Ishikawa (cell line): ENCODE measurements around the gene DMTF1.

Experiments used
- CEBPB ChIP-seq: IDR thresholded peaks from 2 replicates; pipeline ENCODE4 v1.6.1; 2012
- CREB1 ChIP-seq: IDR thresholded peaks from 2 replicates; pipeline ENCODE4 v1.6.1; 2012; ENCODE audit warnings: low read depth
- EGR1 ChIP-seq: IDR thresholded peaks from 2 replicates; pipeline ENCODE4 v1.6.1; 2012
- EP300 ChIP-seq: IDR thresholded peaks from 2 replicates; pipeline ENCODE4 v1.6.1; 2012; ENCODE audit warnings: borderline replicate concordance
- FOXM1 ChIP-seq: IDR thresholded peaks from 2 replicates; pipeline ENCODE4 v1.6.1; 2012; ENCODE audit warnings: low read depth, borderline replicate concordance
- NFIC ChIP-seq: IDR thresholded peaks from 2 replicates; pipeline ENCODE4 v1.6.1; 2012
- RAD21 ChIP-seq: IDR thresholded peaks from 2 replicates; pipeline ENCODE4 v1.6.1; 2012; ENCODE audit warnings: low read depth
- TAF1 ChIP-seq: IDR thresholded peaks from 2 replicates; pipeline ENCODE4 v1.6.1; 2012; ENCODE audit warnings: low read depth, mild to moderate bottlenecking
- TCF12 ChIP-seq: IDR thresholded peaks from 2 replicates; pipeline ENCODE4 v1.6.1; 2012; ENCODE audit warnings: low read depth
- TEAD4 ChIP-seq: IDR thresholded peaks from 2 replicates; pipeline ENCODE4 v1.6.1; 2012
- YY1 ChIP-seq: IDR thresholded peaks from 2 replicates; pipeline ENCODE4 v1.6.1; 2012; ENCODE audit warnings: low read depth
- ZBTB7A ChIP-seq: IDR thresholded peaks from 2 replicates; pipeline ENCODE4 v1.6.1; 2012; ENCODE audit warnings: low read depth
- TF ChIP-seq, protein P1 (sequence below): IDR thresholded peaks from 2 replicates; pipeline ENCODE4 v1.6.1; 2012
- TF ChIP-seq, protein P2 (sequence below): IDR thresholded peaks from 2 replicates; pipeline ENCODE4 v1.6.1; 2012; ENCODE audit warnings: low read depth, mild to moderate bottlenecking
- TF ChIP-seq, protein P3 (sequence below): IDR thresholded peaks from 2 replicates; pipeline ENCODE4 v1.6.1; 2012

Gene DMTF1

GRCh38 chr7:87204933-87205332 is 52.7 kb downstream of the DMTF1 start:
- TF ChIP-seq EGR1 (no peak), EP300 (no peak), TAF1 (no peak), ZBTB7A (no peak), NFIC (no peak), TEAD4 (no peak), CREB1 (no peak), CEBPB (no peak), TCF12 (no peak), RAD21 (no peak), FOXM1 (no peak), YY1 (no peak)
- TF ChIP-seq, protein P1, sequence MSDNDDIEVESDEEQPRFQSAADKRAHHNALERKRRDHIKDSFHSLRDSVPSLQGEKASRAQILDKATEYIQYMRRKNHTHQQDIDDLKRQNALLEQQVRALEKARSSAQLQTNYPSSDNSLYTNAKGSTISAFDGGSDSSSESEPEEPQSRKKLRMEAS = no peak
- TF ChIP-seq, protein P2, sequence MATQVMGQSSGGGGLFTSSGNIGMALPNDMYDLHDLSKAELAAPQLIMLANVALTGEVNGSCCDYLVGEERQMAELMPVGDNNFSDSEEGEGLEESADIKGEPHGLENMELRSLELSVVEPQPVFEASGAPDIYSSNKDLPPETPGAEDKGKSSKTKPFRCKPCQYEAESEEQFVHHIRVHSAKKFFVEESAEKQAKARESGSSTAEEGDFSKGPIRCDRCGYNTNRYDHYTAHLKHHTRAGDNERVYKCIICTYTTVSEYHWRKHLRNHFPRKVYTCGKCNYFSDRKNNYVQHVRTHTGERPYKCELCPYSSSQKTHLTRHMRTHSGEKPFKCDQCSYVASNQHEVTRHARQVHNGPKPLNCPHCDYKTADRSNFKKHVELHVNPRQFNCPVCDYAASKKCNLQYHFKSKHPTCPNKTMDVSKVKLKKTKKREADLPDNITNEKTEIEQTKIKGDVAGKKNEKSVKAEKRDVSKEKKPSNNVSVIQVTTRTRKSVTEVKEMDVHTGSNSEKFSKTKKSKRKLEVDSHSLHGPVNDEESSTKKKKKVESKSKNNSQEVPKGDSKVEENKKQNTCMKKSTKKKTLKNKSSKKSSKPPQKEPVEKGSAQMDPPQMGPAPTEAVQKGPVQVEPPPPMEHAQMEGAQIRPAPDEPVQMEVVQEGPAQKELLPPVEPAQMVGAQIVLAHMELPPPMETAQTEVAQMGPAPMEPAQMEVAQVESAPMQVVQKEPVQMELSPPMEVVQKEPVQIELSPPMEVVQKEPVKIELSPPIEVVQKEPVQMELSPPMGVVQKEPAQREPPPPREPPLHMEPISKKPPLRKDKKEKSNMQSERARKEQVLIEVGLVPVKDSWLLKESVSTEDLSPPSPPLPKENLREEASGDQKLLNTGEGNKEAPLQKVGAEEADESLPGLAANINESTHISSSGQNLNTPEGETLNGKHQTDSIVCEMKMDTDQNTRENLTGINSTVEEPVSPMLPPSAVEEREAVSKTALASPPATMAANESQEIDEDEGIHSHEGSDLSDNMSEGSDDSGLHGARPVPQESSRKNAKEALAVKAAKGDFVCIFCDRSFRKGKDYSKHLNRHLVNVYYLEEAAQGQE = no peak
- TF ChIP-seq, protein P3, sequence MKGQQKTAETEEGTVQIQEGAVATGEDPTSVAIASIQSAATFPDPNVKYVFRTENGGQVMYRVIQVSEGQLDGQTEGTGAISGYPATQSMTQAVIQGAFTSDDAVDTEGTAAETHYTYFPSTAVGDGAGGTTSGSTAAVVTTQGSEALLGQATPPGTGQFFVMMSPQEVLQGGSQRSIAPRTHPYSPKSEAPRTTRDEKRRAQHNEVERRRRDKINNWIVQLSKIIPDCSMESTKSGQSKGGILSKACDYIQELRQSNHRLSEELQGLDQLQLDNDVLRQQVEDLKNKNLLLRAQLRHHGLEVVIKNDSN = no peak

- TF ChIP-seq YY1 = no peak
These were observed 54.1 kb downstream of the DMTF1 start for GRCh38 chr7:87206361-87206760.

GRCh38 chr7:87209295-87209924 is 57.2 kb downstream of the DMTF1 start:
- TF ChIP-seq RAD21 (no peak), TCF12 (no peak), ZBTB7A (no peak), YY1 (no peak), EP300 (no peak), TEAD4 (no peak), FOXM1 (no peak), TAF1 (no peak), CREB1 (no peak), CEBPB (no peak), NFIC (no peak), EGR1 (no peak)
- TF ChIP-seq, protein P1 = no peak
- TF ChIP-seq, protein P3 = no peak
- TF ChIP-seq, protein P2 = no peak

DNA sequence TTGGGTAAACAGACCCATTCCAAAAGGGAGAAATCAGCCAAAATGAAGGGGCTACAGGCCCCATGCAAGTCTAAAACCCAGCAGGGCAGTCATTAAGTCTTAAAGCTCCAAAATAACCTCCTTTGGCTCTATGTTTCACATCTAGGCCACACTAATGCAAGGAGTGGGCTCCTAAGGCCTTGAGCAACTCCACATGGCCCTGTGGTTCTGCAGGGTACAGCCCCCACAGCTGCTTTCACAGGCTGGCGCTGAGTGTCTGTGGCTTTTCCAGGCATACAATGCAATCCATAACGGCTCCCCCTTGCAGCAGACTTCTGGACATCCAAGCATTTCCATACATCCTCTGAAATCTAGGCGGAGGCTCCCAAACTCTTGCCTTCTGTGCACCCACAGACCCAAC is 58.3 kb downstream of the DMTF1 start:
- no peak for TF ChIP-seq TCF12

GRCh38 chr7:87212498-87212897 is 60.2 kb downstream of the DMTF1 start:
- TF ChIP-seq NFIC (no peak), TCF12 (no peak), FOXM1 (no peak), EP300 (no peak), YY1 (no peak), CEBPB (no peak), CREB1 (no peak), TAF1 (no peak), TEAD4 (no peak)
- TF ChIP-seq, protein P3 = no peak
- TF ChIP-seq, protein P1 = no peak

DNA sequence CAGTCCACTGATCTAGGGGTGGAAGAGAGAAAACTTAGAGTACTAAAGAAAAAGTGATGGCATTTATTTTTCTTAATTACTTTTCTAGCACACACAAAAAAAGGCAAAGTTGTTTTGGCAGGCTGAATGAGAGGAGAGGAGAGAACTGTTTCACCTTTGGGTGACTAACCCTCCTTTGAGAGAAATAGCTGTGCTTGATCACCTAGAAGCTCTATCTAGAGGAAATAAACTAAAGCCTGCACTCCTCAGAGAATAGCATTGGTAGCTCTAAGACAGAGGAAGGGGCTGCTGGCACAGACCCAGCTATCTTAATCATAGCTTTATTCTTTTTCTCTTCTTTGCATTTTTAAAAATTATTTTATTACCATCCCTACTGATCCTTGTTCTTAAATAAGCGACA is 61.0 kb downstream of the DMTF1 start:
- TF ChIP-seq, protein P1 = no peak
- TF ChIP-seq EP300 (no peak), TCF12 (no peak), FOXM1 (no peak), TEAD4 (no peak), CEBPB (no peak), ZBTB7A (no peak), NFIC (no peak), EGR1 (no peak)
- TF ChIP-seq, protein P3 = no peak
- TF ChIP-seq, protein P2 = no peak
